Neural crest cell (in vitro differentiated cells): Measurements from ENCODE around the gene AKR1C3. TPM values are rescaled to one million over a fixed set of nuclear protein-coding genes. Genes with fewer than 3 reads are reported as not detected.
"Not testable (repeated sequence)": the region's sequence is repeated elsewhere in the genome, so short reads cannot be mapped to it uniquely, and the experiment has no call there.

ENCODE experiments used
- DNase-seq: peaks from one replicate; pipeline ENCODE4 v3.0.0; 2021; ENCODE audit warnings: low read depth, mixed read lengths, low spot score
- H3K27ac Mint-ChIP-seq: one replicate; pipeline ENCODE4 v1.8.0; 2021; ENCODE audit warnings: mild to moderate bottlenecking, mixed read lengths; ENCODE audit not compliant: unreplicated experiment
- H3K27me3 Mint-ChIP-seq: 2 replicates; pipeline ENCODE4 v1.8.0; 2021; ENCODE audit warnings: low read depth, mild to moderate bottlenecking, mixed read lengths
- H3K36me3 Mint-ChIP-seq: 2 replicates; pipeline ENCODE4 v1.8.0; 2021; ENCODE audit warnings: low read depth, mild to moderate bottlenecking, mixed read lengths
- H3K4me1 Mint-ChIP-seq: 2 replicates; pipeline ENCODE4 v1.8.0; 2021; ENCODE audit warnings: mixed read lengths
- H3K4me3 Mint-ChIP-seq: one replicate; pipeline ENCODE4 v1.8.0; 2021; ENCODE audit warnings: mild to moderate bottlenecking, mixed read lengths
- H3K9me3 Mint-ChIP-seq: 2 replicates; pipeline ENCODE4 v1.8.0; 2021; ENCODE audit warnings: mixed read lengths
- CTCF ChIP-seq: fragments of 200-600 bp; sonication (generic); conservative IDR thresholded peaks from 2 replicates; pipeline ENCODE4 v1.5.0; 2021; ENCODE audit warnings: antibody characterized with exemption, mild to moderate bottlenecking
- total RNA-seq: library from RNA; stranded (reverse); gene quantifications from 2 replicates; pipeline ENCODE4 v1.2.1, GENCODE V29; 2021

AKR1C3 gene
- total RNA-seq, 1 donor from 2014 or later: 0.19 TPM

GRCh38 chr10:5117026-5117425 is 22.8 kb downstream of the AKR1C3 start:
- no peak overlapping the region for H3K27ac Mint-ChIP-seq
- H3K36me3 Mint-ChIP-seq: peaks cover 2% of the 10 kb centered on the region
- peaks cover 10% of the 10 kb centered on the region for H3K9me3 Mint-ChIP-seq
- no peak overlapping the region for H3K4me3 Mint-ChIP-seq
- H3K27me3 Mint-ChIP-seq: no peaks in the 10 kb centered on the region
- H3K4me1 Mint-ChIP-seq: no peaks in the 10 kb centered on the region
- no peak for TF ChIP-seq CTCF
- no peak for DNase-seq

- H3K27me3 Mint-ChIP-seq, H3K36me3 Mint-ChIP-seq, H3K4me1 Mint-ChIP-seq, H3K9me3 Mint-ChIP-seq, H3K4me3 Mint-ChIP-seq, DNase-seq, H3K27ac Mint-ChIP-seq: not testable (repeated sequence)
Observed at GRCh38 chr10:5119997-5120396, 25.8 kb downstream of the AKR1C3 start.

- H3K36me3 Mint-ChIP-seq: peaks cover 5% of the 10 kb centered on the region
- TF ChIP-seq CTCF: no peak
- no peak overlapping the region for H3K27ac Mint-ChIP-seq
- no peaks in the 10 kb centered on the region for H3K4me1 Mint-ChIP-seq
- DNase-seq: no peak
- H3K9me3 Mint-ChIP-seq: peaks cover 14% of the 10 kb centered on the region
- H3K27me3 Mint-ChIP-seq: no peaks in the 10 kb centered on the region
- no peak overlapping the region for H3K4me3 Mint-ChIP-seq
Observed at GRCh38 chr10:5123886-5124285, 29.7 kb downstream of the AKR1C3 start.

GRCh38 chr10:5125315-5126044 is 31.3 kb downstream of the AKR1C3 start:
- peaks cover 3% of the 10 kb centered on the region for H3K27me3 Mint-ChIP-seq
- H3K4me3 Mint-ChIP-seq: no peak overlapping the region
- peaks cover 8% of the 10 kb centered on the region for H3K36me3 Mint-ChIP-seq
- H3K9me3 Mint-ChIP-seq: peaks cover 17% of the 10 kb centered on the region
- H3K4me1 Mint-ChIP-seq: no peaks in the 10 kb centered on the region
- DNase-seq: no peak
- TF ChIP-seq CTCF: no peak
- no peak overlapping the region for H3K27ac Mint-ChIP-seq

GRCh38 chr10:5135581-5135980 is 41.4 kb downstream of the AKR1C3 start:
- Mint-ChIP-seq H3K9me3 (peaks cover 14% of the 10 kb centered on the region), H3K27ac (no peak overlapping the region), H3K27me3 (no peaks in the 10 kb centered on the region), H3K36me3 (no peaks in the 10 kb centered on the region), H3K4me1 (no peaks in the 10 kb centered on the region), H3K4me3 (no peak overlapping the region)
- TF ChIP-seq CTCF: no peak
- no peak for DNase-seq

- TF ChIP-seq CTCF: no peak
- no peak overlapping the region for H3K27ac Mint-ChIP-seq
- peaks cover 10% of the 10 kb centered on the region for H3K9me3 Mint-ChIP-seq
- H3K36me3 Mint-ChIP-seq: no peaks in the 10 kb centered on the region
- H3K4me1 Mint-ChIP-seq: no peaks in the 10 kb centered on the region
- no peaks in the 10 kb centered on the region for H3K27me3 Mint-ChIP-seq
- H3K4me3 Mint-ChIP-seq: no peak overlapping the region
- no peak for DNase-seq
Observed at GRCh38 chr10:5136468-5137087, 42.4 kb downstream of the AKR1C3 start.

- peaks cover 16% of the 10 kb centered on the region for H3K9me3 Mint-ChIP-seq
- not testable (repeated sequence) for H3K36me3 Mint-ChIP-seq, H3K27ac Mint-ChIP-seq, H3K4me1 Mint-ChIP-seq, H3K27me3 Mint-ChIP-seq, H3K4me3 Mint-ChIP-seq, DNase-seq
Observed at GRCh38 chr10:5137699-5138098, 43.5 kb downstream of the AKR1C3 start.
